Keratinocyte (primary cell): ENCODE results near the gene PTPRD. TPM values are rescaled to one million over a fixed set of nuclear protein-coding genes. Genes with fewer than 3 reads are reported as not detected.

Experiments
- DNase-seq: peaks from one replicate; pipeline ENCODE4 v3.0.0-alpha.2; 2011; ENCODE audit warnings: low read depth, missing footprints, low spot score
- FAIRE-seq: peaks from 2 replicates; lab custom pipeline; 2011; peaks lifted over from hg19 to GRCh38; lab: Jason Lieb, UNC
- H2AFZ ChIP-seq: 2 replicates; pipeline ENCODE4 v1.6.0; 2012; ENCODE audit warnings: low read length, control low read depth, inconsistent platforms; ENCODE audit not compliant: control insufficient read depth
- H3K27ac ChIP-seq: 2 replicates; pipeline ENCODE4 v1.5.1; 2011; ENCODE audit warnings: low read length; ENCODE audit not compliant: control insufficient read depth, insufficient read depth
- H3K27me3 ChIP-seq: 3 replicates; pipeline ENCODE4 v1.6.0; 2011; ENCODE audit warnings: low read length; ENCODE audit not compliant: control insufficient read depth, insufficient read depth; ENCODE audit errors: extremely low read depth
- H3K36me3 ChIP-seq, 2 experiments: 2 replicates in 1 of 2; 3 replicates in 1 of 2; pipeline ENCODE4 v1.5.1; 2011; ENCODE audit warnings: low read length in 2 of 2, mild to moderate bottlenecking in 1 of 2; ENCODE audit not compliant: control insufficient read depth in 2 of 2, insufficient read depth in 2 of 2; ENCODE audit errors: extremely low read depth in 1 of 2
- H3K4me1 ChIP-seq: 3 replicates; pipeline ENCODE4 v1.5.1; 2011; ENCODE audit warnings: low read length; ENCODE audit not compliant: control insufficient read depth, insufficient read depth; ENCODE audit errors: extremely low read depth
- H3K4me2 ChIP-seq: 3 replicates; pipeline ENCODE4 v1.6.0; 2011; ENCODE audit warnings: low read depth, low read length; ENCODE audit not compliant: control insufficient read depth, insufficient read depth; ENCODE audit errors: extremely low read depth
- H3K4me3 ChIP-seq, 3 experiments: fragments of 200-600 bp in 1 of 3; sonication (generic) in 1 of 3; 2 replicates in 2 of 3; 3 replicates in 1 of 3; pipeline ENCODE4 v1.5.1; 2011 to 2016; ENCODE audit warnings: low read length in 3 of 3, mild to moderate bottlenecking in 3 of 3, control low read depth in 2 of 3, inconsistent platforms in 1 of 3, low read depth in 1 of 3, mixed read lengths in 1 of 3, mixed run types in 1 of 3, moderate library complexity in 1 of 3; ENCODE audit not compliant: control insufficient read depth in 2 of 3, insufficient read depth in 2 of 3; ENCODE audit errors: extremely low read depth in 1 of 3
- H3K79me2 ChIP-seq: 2 replicates; pipeline ENCODE4 v1.6.0; 2012; ENCODE audit warnings: low read length; ENCODE audit not compliant: control insufficient read depth, insufficient read depth
- H3K9ac ChIP-seq: 3 replicates; pipeline ENCODE4 v1.6.0; 2011; ENCODE audit warnings: low read length; ENCODE audit not compliant: control insufficient read depth, insufficient read depth; ENCODE audit errors: extremely low read depth
- H3K9me1 ChIP-seq: 3 replicates; pipeline ENCODE4 v1.6.0; 2011; ENCODE audit warnings: low read length; ENCODE audit not compliant: control insufficient read depth, insufficient read depth; ENCODE audit errors: extremely low read depth
- H3K9me3 ChIP-seq: 2 replicates; pipeline ENCODE4 v1.5.1; 2012; ENCODE audit warnings: low read depth, low read length; ENCODE audit not compliant: control insufficient read depth
- H4K20me1 ChIP-seq: 3 replicates; pipeline ENCODE4 v1.6.0; 2011; ENCODE audit warnings: low read length; ENCODE audit not compliant: control insufficient read depth, insufficient read depth; ENCODE audit errors: extremely low read depth
- EZH2 ChIP-seq: IDR thresholded peaks from one replicate; pipeline ENCODE4 v1.6.1; 2012; ENCODE audit warnings: inconsistent platforms, mild to moderate bottlenecking, low read length, moderate library complexity
- dilution Hi-C: fragments of 300-500 bp; cut with MboI; formaldehyde crosslinking; loops from one replicate; pipeline ENCODE4 v1.7.0; 2020; ENCODE audit warnings: low sequenced_read_pairs; ENCODE audit not compliant: extremely low pct_ligation_motif_present
- polyA plus RNA-seq, 5 experiments: library from polyadenylated mRNA; depleted of rRNA in 3 of 5; stranded (reverse) in 3 of 5; stranded (forward) in 1 of 5; unstranded in 1 of 5; fragments of >200 nt; gene quantifications; 1 replicate in 1 of 5; 2 replicates in 3 of 5; 3 replicates in 1 of 5; pipeline versions ENCODE4 v1.2.1 to v1.2.3, GENCODE V29; 2011 to 2012; ENCODE audit warnings: missing spikeins in 2 of 5, low read depth in 1 of 5, low replicate concordance in 1 of 5
- TF ChIP-seq, protein P1 (sequence below), 3 experiments: IDR thresholded peaks in 1 of 3; conservative IDR thresholded peaks in 1 of 3; optimal IDR thresholded peaks in 1 of 3; 2 replicates in 2 of 3; 3 replicates in 1 of 3; pipeline versions ENCODE3 to v1.5.1; 2011; ENCODE audit warnings: low read length in 3 of 3, mild to moderate bottlenecking in 3 of 3, moderate library complexity in 2 of 3, control low read depth in 1 of 3, inconsistent platforms in 1 of 3; ENCODE audit not compliant: insufficient read depth in 2 of 3; ENCODE audit errors: extremely low read depth in 1 of 3

Gene PTPRD
- polyA plus RNA-seq, 1 donor (not counting 4 experiments of a cell fraction or from before 2014, with no cell fraction given) = 0.10 TPM

DNA sequence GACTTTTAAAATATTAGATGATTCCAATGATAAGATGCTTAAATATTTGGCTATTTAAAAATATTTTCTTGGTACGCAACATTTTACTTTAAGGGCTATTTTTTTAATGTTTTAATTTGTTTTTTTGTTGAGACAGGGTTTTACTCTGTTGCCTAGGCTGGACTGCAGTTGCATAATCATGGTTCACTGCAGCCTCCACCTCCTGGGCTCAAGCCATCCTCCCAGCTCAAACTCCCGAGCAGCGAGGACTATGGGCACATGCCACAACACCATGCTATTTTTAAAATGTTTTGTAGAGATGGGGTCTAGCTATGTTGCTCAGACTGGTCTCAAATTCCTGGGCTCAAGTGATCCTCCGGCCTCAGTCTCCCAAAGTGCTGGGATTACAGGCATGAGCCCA, 1963.0 kb downstream of the PTPRD start:
- Histone ChIP-seq H3K27ac (no peak overlapping the region), H2AFZ (no peak overlapping the region), H3K9me3 (no peaks in the 10 kb centered on the region), H3K36me3 (no peaks in the 10 kb centered on the region), H3K79me2 (no peaks in the 10 kb centered on the region), H3K9ac (no peak overlapping the region), H3K4me1 (no peaks in the 10 kb centered on the region), H3K27me3 (no peaks in the 10 kb centered on the region), H3K4me2 (no peak overlapping the region), H3K4me3 (no peak overlapping the region), H4K20me1 (no peaks in the 10 kb centered on the region), H3K9me1 (no peaks in the 10 kb centered on the region)
- no peak for DNase-seq
- dilution Hi-C loops = no loop called here
- no peak for TF ChIP-seq EZH2
- TF ChIP-seq, protein P1, sequence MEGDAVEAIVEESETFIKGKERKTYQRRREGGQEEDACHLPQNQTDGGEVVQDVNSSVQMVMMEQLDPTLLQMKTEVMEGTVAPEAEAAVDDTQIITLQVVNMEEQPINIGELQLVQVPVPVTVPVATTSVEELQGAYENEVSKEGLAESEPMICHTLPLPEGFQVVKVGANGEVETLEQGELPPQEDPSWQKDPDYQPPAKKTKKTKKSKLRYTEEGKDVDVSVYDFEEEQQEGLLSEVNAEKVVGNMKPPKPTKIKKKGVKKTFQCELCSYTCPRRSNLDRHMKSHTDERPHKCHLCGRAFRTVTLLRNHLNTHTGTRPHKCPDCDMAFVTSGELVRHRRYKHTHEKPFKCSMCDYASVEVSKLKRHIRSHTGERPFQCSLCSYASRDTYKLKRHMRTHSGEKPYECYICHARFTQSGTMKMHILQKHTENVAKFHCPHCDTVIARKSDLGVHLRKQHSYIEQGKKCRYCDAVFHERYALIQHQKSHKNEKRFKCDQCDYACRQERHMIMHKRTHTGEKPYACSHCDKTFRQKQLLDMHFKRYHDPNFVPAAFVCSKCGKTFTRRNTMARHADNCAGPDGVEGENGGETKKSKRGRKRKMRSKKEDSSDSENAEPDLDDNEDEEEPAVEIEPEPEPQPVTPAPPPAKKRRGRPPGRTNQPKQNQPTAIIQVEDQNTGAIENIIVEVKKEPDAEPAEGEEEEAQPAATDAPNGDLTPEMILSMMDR (optimal IDR thresholded peaks at IDR 0.05 in 1 of 3, IDR thresholded peaks at IDR 0.05 in 1 of 3, conservative IDR thresholded peaks at IDR 0.05 in 1 of 3; ENCODE audit: extremely low read depth in 1 of 3, insufficient read depth in 2 of 3, low read length in 3 of 3) = no peak
- FAIRE-seq = no peak

DNA sequence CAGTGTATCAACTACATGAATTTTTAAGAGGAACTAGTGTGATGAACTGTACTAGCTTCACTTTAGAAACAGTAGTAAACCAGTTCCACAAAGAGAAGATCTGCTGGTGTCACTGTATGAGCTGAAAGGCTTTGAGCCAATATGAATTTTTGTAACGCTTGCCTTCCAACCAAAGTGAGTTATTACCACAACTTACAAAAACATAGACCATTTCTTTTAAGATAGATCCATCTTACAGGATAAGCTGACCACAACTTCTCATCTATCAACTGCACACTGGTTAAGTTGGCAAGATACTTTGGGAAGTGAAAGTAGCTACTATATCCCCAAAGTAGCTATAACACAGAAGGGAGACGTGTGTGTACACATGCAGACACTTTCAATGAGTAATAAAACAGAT, 1963.6 kb downstream of the PTPRD start:
- Histone ChIP-seq H3K4me1 (no peaks in the 10 kb centered on the region), H3K9me3 (no peaks in the 10 kb centered on the region), H4K20me1 (no peaks in the 10 kb centered on the region), H3K36me3 (no peaks in the 10 kb centered on the region), H3K27me3 (no peaks in the 10 kb centered on the region), H3K4me2 (no peak overlapping the region), H3K9ac (no peak overlapping the region), H3K79me2 (no peaks in the 10 kb centered on the region), H2AFZ (no peak overlapping the region), H3K9me1 (no peaks in the 10 kb centered on the region), H3K4me3 (no peak overlapping the region), H3K27ac (no peak overlapping the region)
- FAIRE-seq (no peak), DNase-seq (no peak)
- dilution Hi-C loops = no loop called here
- TF ChIP-seq EZH2 = no peak
- TF ChIP-seq, protein P1 (optimal IDR thresholded peaks at IDR 0.05 in 1 of 3, IDR thresholded peaks at IDR 0.05 in 1 of 3, conservative IDR thresholded peaks at IDR 0.05 in 1 of 3; ENCODE audit: extremely low read depth in 1 of 3, insufficient read depth in 2 of 3, low read length in 3 of 3) = no peak
